AG08395 (cell line): ENCODE results near the gene CDY2B.
"Not testable (repeated sequence)": the region's sequence is repeated elsewhere in the genome, so short reads cannot be mapped to it uniquely, and the experiment has no call there.

Source experiments
- DNase-seq: peaks from one replicate; pipeline ENCODE4 v3.0.0; 2012; ENCODE audit warnings: mixed read lengths, low spot score

CDY2B gene, protein sequence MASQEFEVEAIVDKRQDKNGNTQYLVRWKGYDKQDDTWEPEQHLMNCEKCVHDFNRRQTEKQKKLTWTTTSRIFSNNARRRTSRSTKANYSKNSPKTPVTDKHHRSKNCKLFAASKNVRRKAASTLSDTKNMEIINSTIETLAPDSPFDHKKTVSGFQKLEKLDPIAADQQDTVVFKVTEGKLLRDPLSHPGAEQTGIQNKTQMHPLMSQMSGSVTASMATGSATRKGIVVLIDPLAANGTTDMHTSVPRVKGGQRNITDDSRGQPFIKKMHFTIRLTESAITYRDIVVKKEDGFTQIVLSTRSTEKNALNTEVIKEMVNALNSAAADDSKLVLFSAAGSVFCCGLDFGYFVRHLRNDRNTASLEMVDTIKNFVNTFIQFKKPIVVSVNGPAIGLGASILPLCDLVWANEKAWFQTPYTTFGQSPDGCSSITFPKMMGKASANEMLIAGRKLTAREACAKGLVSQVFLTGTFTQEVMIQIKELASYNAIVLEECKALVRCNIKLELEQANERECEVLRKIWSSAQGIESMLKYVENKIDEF

GRCh38 chrY:17880120-17880519 is at the start of gene CDY2B:
Gene CDY2B, minus strand, starts transcription at chrY:17880220. Its CDS starts 328 bp downstream, at chrY:17879892.
- DNase-seq, result not testable (repeated sequence)

DNA sequence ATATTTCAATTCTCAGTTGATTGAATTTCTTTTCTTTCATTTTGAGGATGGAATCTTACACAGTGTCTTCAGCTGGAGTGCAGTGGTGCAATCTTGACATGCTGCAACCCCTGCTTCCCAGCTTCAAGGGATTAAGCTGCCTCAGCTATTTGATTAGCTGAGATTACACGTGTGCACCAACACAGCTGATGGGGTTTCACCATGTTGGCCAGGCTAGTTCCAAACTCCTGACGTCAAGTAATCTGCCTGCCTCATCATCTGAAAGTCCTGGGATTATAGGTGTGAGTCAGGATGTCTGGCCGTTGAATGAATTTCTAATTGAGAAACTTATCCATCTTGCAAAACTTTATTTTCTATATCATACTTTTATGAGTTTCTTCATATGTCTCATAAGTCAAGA is 28.0 kb upstream of the CDY2B start:
- not testable (repeated sequence) for DNase-seq

- not testable (repeated sequence) for DNase-seq
Measured at GRCh38 chrY:17907351-17907750, 27.3 kb upstream of the CDY2B start.

DNA sequence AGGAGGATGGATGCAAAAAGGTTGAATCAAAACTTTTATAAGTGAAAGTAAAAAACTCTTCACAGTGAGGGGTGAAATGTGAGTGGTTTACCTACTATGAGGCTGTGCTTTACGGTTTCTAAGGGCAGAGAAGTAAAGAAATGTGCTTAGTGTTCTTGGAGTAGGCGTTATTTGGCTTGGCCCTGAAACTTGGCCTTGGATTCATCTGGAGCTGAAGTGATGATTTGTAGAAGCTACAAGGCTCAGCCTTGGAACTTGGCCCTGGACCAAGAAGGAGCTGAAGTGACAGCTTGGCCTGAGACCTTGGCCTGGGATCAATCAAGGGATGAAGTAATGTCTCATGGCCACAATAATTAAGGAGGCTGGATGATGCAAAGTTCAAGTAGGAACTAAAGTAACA is 1.7 kb upstream of the CDY2B start:
- DNase-seq, result not testable (repeated sequence)

DNA sequence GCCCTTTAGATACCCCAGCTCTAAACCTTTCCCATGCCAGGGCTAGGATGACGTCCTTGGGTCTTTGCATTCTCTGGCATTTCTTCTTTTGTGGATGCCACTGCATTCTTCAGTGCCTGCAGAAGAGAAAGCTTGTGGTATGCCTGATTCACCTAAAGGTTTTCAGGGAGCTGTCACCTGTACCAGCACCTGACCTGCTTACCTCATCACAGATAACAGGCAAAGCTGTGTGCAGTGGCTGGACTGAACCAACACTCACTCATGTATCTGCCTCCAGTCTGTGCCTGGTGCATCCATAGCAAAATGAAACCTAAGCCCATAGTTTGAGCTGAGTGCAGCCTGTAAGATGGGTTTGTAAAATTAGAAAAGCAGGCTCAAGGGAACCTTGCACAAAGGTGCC is 3.3 kb downstream of the CDY2B start:
- not testable (repeated sequence) for DNase-seq

DNA sequence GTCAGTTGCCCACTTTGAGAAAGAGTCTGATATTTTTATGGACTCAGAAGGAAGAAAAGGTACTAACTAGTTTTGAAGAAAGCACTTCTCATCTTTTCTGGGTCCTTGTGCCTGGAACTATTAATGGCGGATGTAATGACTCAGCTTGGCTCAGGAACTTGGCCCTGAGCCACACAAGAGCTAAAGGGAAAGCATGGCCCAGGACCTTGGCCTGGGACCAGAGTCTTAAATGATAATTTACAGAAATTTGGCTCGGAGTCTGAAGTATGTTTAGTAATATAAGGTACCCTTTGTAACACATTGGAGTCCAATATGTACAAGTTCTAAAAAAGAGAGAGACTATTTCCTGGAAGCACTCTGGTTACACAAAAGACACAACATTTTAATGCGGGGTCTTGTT is 4.6 kb downstream of the CDY2B start:
- not testable (repeated sequence) for DNase-seq

- DNase-seq, result not testable (repeated sequence)
Measured at GRCh38 chrY:17871194-17871903, 8.7 kb downstream of the CDY2B start.

GRCh38 chrY:17870737-17871136 is 9.3 kb downstream of the CDY2B start:
- DNase-seq, result not testable (repeated sequence)

- DNase-seq, result not testable (repeated sequence)
Measured at GRCh38 chrY:17867850-17868249, 12.2 kb downstream of the CDY2B start.

- DNase-seq, result not testable (repeated sequence)
Measured at GRCh38 chrY:17860634-17861033, 19.4 kb downstream of the CDY2B start.

DNA sequence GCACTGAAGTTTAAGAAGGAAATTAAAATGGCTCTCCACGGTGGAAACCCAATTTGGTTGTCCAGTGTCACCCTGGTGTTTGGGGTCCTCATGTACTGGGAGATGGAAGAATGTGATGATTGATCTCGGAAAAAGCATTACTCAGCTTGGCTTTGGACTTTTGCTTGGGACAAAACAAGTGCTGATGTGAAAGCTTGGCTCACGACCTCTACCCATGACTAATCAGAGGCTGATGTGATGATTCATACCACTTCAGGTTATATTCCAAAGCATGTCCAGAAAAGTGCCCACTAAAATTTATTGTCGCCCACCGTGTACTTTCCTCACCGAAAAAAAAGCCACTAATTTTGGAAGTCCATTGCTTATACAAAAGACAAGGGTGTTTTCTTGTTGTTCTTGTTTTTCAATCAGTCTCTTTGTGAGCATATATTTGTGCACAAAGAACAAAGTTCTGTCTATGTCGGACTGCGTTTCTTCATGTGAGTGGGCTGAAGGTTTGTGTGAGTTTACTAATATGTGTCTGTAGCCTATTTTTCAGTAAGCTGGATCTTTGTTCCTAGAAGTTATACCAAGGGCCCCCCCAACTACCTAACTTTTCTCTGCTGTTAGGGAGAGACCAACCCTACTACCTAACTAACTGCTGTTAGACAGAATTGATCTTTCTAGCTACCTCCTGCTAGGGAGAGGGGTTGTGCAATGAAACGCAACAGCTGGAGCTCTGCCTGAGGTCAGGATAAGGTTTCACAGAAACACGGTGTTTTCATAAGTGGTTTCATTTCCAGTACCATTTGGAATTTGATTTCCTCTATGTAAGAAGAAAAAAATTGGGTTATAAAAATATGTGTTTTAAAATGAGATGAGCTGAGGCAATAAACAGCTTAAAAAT is 22.8 kb downstream of the CDY2B start:
- DNase-seq, result not testable (repeated sequence)

- not testable (repeated sequence) for DNase-seq
Measured at GRCh38 chrY:17856508-17856907, 23.5 kb downstream of the CDY2B start.

DNA sequence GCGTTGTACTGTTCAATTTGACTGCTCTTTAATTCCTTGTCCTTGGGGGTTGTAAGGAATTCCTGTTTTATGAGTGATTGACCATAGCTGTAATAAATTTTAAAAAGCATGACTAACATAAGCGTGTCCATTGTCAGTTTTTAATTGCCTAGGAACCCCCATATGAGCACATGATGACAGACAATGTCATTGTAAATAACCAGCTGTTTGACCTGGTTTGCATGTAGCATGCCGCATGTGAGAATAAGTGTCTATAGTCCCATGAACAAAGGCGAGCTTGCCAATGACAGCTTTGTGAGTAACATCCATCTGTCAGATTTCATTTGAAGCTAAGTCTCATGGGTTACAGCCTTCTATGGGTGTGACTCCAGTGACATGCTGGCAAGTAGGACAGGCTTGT is 30.9 kb downstream of the CDY2B start:
- DNase-seq, result not testable (repeated sequence)

DNA sequence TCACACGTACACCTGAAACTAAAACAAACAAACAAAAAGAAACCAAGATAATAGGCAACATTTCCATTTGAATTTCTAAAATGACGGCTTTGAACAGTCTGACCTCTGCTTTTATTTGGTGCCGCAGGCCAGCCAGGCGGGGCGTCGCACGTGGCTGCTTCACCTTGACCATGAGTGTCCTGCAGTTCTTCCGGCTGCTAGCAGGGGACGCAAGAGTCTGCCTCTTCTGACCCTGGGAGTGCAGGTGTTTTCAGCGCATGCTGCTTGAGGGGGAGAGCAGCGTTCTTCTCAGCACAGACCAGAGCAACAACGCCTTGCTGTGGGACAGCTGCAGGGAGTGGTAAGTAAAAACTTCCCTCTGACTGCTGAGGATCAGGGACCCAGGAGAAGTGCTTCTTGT is 47.9 kb downstream of the CDY2B start:
- DNase-seq, result not testable (repeated sequence)
